ENCODE data around the gene COL8A1.
"Not testable (repeated sequence)": the region's sequence is repeated elsewhere in the genome, so short reads cannot be mapped to it uniquely, and the experiment has no call there.

The COL8A1 gene

DNA sequence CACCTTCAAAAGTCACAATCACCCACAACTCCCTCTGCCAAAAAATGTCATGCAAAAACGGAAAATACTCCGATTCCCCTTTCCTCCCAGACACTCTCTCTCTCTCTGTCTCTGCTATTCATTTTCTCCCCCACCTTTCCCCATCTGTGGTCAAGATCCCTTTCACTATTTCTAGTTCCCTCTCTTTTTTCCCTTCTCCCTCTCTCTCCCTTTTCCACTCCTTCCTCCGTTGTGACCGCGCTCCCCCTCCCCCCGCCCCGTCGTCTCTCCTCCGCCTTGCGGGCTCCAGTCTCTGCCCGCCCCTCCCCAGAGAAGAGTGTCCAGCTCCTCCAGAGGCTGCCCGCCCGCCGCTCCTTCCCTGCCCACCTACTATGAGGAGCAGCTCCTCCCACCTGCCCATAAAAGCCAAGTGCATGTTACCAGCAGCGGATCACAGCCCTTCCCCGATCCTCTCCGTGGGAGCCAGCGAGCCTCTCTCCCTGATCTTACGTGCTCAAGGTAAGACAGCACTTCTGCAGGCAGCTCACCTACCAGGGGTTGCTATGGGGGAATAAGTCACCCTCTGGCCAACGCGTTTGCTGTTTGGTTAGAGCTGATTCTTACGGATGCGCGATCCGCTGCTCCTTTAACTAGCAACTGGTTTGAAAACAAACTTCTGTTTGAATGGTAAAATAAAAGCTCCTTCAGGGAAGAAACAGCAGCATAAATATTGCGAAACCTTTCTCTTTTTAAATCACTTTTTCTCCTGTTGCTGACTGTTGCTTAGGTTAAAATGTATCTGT is at the start of gene COL8A1:
COL8A1 (plus strand) TSS at position 428 of the 782 bp plus-strand sequence. CDS start 152,089 bp downstream, outside the sequence.
- DNase-seq: no peak

DNA sequence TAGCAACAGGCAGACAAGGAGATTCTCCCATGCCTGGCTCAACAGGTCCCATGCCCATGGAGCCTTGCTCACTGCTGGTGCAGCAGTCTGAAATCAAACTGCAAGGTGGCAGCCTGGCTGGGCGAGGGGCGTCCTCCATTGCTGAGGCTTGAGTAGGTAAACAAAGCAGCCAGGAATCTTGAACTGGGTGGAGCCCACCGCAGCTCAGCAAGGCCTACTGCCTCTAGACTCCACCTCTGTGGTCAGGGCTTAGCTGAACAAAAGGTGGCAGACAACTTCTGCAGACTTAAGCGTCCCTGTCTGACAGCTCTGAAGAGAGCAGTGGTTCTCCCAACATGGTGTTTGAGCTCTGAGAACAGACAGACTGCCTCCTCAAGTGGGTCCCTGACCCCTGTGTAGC is 49.2 kb upstream of the COL8A1 start:
- DNase-seq: not testable (repeated sequence)

DNA sequence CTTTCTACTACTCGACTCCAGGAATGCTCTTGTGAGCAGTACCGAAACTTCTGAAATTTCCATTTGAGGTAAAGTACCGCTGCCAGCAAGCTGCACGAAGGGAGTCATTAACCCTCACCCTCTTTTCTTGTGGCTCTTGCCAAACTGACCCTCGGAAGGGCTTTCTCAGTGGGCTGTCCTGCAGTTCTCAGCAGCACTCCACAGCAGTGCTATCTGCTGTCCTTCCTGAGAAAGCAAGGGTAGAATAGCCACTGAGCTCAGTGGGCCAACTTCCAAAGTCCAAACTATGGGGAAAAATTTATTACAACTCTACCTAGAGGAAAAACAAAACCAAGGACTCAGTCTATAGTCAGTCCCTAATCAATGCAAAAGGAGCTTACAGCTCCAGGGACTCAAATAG is 38.5 kb upstream of the COL8A1 start:
- no peak for DNase-seq

GRCh38 chr3:99601515-99601914 is 36.9 kb upstream of the COL8A1 start:
- no peak for DNase-seq

DNA sequence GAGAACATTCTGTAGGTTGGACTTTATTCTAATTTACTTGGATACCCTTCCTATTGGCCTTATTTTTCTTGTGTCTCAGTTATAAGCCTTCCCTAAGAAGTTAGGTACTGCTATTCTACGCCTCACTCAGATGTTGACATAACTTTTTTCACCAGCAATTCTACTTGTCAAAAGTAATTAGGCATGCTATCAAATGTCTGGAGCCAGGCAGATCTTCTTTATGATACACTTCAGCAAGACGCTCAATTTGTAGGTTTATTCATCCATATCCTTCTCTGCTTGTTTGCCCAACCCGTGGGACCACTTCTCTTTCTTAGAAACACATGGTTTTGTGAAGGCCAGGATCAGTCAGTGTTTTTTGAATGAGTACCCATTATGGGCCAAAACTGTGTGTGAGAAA is 36.2 kb upstream of the COL8A1 start:
- no peak for DNase-seq

DNA sequence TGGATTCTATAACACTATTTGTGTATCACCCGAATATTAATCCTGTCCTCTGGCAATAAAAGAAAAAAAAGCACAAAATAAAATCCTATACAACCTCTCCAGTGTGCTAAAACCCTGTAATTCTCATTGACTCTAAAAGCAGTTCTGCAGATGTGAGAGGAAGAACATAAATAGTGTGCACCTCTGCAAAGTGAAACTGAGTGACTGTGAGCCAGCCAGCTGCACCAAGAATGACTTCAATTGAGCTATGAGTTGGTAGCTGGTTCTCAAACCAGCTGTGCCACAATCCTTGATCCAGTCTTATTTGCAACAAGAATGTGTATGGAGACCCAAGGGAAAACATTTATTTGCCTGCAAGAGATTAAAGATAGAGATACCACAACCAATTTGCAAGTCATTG is 31.2 kb upstream of the COL8A1 start:
- no peak for DNase-seq

DNA sequence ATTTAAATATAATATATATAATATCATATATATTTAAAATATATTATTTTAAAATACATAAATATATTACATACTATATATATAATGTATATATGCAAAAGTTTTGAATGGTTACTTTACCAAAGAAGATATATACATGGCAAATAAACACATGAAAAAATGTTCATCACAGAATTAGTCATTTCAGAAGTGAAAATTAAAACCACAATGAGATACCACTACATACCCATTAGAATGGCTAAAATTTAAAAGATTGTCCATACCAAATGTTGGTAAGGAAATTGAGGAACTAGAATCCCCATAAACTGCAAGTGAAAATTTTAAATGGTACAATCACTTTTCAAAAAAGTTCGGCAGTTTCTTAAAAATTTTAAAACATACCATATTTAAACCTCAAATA is 23.6 kb upstream of the COL8A1 start:
- no peak for DNase-seq

- no peak for DNase-seq
These were observed 18.2 kb upstream of the COL8A1 start for GRCh38 chr3:99620077-99620767.

- no peak for DNase-seq
These were observed 17.4 kb upstream of the COL8A1 start for GRCh38 chr3:99620976-99621375.

DNA sequence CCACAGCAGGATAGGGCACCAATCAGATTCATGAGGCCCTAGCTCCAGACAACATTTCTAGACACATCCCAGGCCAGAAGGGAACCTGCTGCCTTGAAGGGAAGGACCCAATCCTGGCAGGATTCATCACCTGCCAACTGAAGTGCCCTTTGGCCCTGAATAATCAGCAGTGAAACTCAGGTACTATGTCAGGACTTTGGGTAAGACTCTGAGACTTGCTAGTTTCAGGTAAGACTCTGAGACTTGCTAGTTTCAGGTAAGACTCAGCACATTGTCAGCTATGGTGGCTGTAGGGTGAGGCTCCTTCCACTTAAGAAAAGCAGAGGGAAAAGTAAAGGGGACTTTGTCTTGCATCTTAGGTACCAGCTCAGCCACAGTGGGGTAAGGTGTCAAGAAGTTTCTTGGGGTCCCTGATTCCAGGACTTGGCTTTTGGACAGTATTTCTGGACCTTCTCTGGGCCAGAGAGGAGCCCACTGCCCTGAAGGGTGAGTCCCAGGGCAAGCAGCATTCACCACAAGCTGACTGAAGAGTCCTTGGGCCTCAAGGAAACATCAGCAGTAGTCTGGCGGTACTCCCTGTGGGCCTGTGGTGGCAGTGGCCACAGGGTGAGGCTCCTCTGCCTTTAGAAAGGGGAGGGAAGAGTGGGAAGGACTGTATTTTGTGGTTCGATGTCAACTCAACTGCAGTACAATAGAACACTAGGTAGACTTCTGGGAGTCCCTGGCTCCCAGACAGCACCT is 13.7 kb upstream of the COL8A1 start:
- no peak for DNase-seq

- no peak for DNase-seq
These were observed 13.2 kb upstream of the COL8A1 start for GRCh38 chr3:99625237-99625622.

GRCh38 chr3:99625643-99626416 is 12.6 kb upstream of the COL8A1 start:
- DNase-seq: no peak

DNA sequence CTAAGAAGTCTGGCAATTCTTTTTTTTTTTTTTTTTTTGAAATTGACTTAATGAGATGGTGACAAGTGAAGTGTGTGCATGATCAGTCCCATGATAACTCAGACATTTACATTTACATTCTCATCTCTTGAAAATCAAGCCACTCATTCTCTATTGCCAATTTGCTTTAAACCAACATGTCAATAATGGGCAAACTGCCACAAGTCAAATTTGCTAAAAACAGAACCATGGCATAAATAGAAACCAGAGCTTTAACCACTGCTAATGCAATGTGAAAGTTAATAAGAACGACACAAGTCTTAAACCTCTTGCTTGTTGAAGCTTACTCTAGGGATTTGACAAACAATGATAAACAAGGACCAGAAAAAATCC is 12.0 kb upstream of the COL8A1 start:
- no peak for DNase-seq

DNA sequence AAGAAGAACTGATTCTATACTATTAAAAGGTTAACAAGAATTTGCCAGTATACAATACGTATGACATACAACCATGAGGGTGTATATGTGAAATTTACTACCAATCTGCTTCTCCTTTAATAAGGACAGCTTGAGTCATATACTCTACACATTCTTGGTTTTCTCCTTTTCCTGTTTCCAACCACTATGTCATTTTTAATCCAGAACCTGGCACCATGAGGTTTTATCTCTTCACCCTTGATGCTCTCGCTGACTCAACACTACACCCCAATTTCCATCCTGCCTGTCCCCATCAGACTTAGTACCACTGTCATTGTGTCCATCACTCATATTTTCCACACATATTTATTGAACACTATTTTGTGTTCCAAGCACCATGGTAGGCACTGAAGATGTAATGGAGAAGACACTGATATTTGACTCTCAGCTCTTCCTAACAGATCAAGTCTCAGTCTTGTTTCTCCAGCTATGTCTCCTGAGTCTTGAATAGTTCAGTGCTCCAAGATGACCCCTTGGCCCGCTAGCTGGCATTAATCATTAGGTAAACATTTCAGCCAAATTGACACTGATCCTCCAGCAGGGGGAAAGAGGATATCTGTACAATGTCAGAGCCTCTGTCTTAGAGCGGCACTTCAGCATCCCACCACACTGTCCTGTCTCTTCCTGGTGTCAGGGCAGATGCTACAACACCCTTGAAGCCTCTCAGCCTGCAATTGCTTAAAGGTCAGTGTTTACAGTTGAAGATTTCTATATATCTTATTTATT is 11.2 kb upstream of the COL8A1 start:
- DNase-seq: no peak

DNA sequence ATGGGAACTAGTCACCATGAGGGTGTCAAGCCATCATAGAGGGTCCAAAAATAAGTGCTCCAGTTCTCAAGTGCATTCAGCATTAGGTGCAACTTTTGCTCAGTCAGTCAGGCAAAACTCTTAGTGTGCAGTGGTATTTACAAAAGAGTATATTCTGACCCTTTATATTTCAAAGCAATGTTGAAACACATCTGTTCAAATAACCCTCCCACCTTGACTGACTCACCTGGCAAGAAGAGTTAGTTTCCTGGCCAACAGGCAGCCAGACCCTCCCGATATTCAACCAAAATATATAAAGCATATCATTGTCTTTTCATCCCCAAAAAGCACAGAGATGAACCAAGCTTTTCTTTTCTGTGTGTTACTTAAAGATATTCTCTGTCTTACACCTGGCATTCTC is 7.6 kb upstream of the COL8A1 start:
- no peak for DNase-seq

GRCh38 chr3:99633887-99634558 is 4.4 kb upstream of the COL8A1 start:
- DNase-seq: no peak

- no peak for DNase-seq
These were observed 3.5 kb upstream of the COL8A1 start for GRCh38 chr3:99634881-99635280.

- DNase-seq: no peak
These were observed 3.0 kb upstream of the COL8A1 start for GRCh38 chr3:99635348-99635747.

DNA sequence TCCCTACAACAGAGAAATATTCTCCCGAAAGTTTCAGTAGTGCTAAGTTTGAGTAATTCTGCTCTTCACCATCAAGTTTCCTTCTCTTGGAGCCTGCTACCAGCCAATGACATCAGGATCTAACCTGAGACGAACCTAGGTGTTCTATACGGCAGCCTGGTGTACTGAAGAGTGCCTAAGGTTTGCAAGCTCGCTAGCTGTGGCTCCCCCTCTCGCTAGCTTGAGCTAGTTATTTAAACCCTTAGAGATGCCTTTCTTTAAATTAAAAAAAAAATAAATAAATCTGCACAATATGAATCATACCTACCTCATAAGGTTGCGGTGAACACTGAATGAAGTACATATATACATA is 1.4 kb upstream of the COL8A1 start:
- no peak for DNase-seq

GRCh38 chr3:99637368-99638111 is 854 bp upstream of the COL8A1 start:
- DNase-seq: no peak

- DNase-seq: no peak
These were observed 1.2 kb downstream of the COL8A1 start for GRCh38 chr3:99639579-99639978.

Measured in NCI-H446 treated with DMSO at 0.1 percent for 48 hours (cell line).